ENCODE measurements around the gene LVRN. TPM values are rescaled to one million over a fixed set of nuclear protein-coding genes. Genes with fewer than 3 reads are reported as not detected.
"Not testable (repeated sequence)": the region's sequence is repeated elsewhere in the genome, so short reads cannot be mapped to it uniquely, and the experiment has no call there.

Gene LVRN, protein sequence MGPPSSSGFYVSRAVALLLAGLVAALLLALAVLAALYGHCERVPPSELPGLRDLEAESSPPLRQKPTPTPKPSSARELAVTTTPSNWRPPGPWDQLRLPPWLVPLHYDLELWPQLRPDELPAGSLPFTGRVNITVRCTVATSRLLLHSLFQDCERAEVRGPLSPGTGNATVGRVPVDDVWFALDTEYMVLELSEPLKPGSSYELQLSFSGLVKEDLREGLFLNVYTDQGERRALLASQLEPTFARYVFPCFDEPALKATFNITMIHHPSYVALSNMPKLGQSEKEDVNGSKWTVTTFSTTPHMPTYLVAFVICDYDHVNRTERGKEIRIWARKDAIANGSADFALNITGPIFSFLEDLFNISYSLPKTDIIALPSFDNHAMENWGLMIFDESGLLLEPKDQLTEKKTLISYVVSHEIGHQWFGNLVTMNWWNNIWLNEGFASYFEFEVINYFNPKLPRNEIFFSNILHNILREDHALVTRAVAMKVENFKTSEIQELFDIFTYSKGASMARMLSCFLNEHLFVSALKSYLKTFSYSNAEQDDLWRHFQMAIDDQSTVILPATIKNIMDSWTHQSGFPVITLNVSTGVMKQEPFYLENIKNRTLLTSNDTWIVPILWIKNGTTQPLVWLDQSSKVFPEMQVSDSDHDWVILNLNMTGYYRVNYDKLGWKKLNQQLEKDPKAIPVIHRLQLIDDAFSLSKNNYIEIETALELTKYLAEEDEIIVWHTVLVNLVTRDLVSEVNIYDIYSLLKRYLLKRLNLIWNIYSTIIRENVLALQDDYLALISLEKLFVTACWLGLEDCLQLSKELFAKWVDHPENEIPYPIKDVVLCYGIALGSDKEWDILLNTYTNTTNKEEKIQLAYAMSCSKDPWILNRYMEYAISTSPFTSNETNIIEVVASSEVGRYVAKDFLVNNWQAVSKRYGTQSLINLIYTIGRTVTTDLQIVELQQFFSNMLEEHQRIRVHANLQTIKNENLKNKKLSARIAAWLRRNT
- not detected for total RNA-seq

DNA sequence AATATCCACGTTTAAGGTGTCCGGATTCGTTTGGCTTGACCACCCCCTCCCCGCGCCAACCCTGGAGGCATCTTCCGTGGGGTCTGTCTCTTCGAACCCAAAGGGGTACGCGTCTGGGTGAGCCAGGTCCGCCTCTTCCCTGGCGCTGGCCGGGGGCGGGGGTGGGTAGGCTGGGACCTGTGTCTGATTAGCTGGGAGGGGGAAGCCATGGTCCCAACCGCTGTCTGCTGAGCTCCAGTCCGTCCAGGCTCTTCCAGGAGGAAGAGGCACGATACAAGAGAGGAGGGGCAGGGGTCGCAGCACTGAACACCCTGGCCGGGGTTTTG, at the start of gene LVRN:
Gene LVRN, plus strand, starts transcription at position 237 of the 326 bp plus-strand sequence. CDS start 143 bp downstream, outside the sequence.
- DNase-seq, result peak; percentile 26
- no peak for ATAC-seq (ENCODE audit: low read depth)
- H3K4me1 Mint-ChIP-seq, result peaks cover 7% of the 10 kb centered on the region
- no peaks in the 10 kb centered on the region for H3K9me3 Mint-ChIP-seq
- H3K36me3 Mint-ChIP-seq, result no peaks in the 10 kb centered on the region
- POLR2A ChIA-PET, result no interaction called here
- H3K4me3 Mint-ChIP-seq, result peak within 1 kb of the TSS; percentile 20
- H3K27ac Mint-ChIP-seq, result no peak within 1 kb of the TSS
- peaks cover 68% of the 10 kb centered on the region for H3K27me3 Mint-ChIP-seq

DNA sequence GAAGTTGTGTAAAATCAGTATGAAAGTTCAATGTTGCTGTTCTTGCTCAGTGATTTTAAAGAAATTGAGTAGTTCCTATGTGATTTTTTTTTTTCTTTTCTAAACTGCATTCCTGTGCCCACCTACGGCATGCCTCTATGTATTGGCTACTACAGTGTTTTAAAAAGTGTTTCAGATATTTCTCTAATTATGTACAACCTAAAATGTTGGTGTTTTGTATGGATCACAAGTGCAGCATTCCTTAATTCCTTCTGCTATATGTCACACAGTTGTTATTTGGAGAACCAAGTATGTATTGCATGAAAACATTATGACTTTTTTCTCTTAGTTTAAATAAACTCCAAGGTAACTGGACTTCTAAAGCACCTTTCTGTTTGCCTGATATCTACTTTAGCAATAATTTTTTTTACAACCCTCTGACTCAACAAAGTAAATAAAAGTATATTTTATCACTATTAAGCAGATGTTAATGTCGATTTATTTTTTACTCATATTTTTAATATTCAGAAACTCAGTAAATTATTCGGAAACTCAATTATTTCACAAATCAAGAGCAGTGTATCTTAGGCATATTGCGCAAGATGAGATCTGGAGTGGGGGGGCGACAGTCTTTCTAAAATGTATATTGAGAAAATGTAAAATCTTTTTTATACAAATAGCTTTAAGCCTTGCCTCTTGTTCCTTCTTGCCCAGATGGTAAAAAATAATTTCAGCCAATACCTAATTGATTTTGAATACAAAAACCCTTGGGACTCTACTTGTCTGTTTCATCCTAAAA, 48.5 kb upstream of the LVRN start:
- H3K27me3 Mint-ChIP-seq; POLR2A ChIA-PET; DNase-seq; H3K36me3 Mint-ChIP-seq; H3K4me3 Mint-ChIP-seq; H3K9me3 Mint-ChIP-seq; H3K27ac Mint-ChIP-seq; H3K4me1 Mint-ChIP-seq; ATAC-seq (ENCODE audit: low read depth): not testable (repeated sequence)

DNA sequence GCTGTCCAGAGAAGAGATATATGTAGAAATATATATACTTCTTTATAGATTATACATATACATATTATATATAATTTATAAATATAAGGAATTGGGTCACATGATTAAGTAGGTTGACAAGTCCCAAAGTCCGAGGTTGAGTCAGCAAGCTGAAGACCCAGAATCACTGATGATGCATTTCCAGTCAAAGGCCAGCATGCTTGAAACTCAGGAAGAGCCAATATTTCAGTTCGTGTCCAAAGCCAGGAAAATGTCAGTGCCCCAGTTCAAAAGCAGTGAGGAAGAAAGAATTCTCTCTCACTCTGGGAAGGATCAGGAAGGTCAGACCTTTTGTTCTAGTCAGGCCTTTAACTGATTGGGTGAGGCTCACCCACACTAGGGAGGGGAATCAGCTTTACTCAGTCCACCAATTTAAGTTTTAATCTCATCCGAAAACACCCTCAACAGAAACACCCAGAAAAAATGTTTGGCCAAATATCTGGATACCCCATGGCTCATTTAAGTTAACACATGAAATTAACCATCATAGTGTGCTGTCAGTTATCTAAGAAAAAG, 42.0 kb upstream of the LVRN start:
- H3K4me3 Mint-ChIP-seq, result no peak overlapping the region
- H3K27me3 Mint-ChIP-seq, result no peaks in the 10 kb centered on the region
- no peaks in the 10 kb centered on the region for H3K9me3 Mint-ChIP-seq
- POLR2A ChIA-PET, result no interaction called here
- peaks cover 4% of the 10 kb centered on the region for H3K36me3 Mint-ChIP-seq
- DNase-seq, result no peak
- ATAC-seq (ENCODE audit: low read depth), result no peak
- no peak overlapping the region for H3K27ac Mint-ChIP-seq
- no peaks in the 10 kb centered on the region for H3K4me1 Mint-ChIP-seq

DNA sequence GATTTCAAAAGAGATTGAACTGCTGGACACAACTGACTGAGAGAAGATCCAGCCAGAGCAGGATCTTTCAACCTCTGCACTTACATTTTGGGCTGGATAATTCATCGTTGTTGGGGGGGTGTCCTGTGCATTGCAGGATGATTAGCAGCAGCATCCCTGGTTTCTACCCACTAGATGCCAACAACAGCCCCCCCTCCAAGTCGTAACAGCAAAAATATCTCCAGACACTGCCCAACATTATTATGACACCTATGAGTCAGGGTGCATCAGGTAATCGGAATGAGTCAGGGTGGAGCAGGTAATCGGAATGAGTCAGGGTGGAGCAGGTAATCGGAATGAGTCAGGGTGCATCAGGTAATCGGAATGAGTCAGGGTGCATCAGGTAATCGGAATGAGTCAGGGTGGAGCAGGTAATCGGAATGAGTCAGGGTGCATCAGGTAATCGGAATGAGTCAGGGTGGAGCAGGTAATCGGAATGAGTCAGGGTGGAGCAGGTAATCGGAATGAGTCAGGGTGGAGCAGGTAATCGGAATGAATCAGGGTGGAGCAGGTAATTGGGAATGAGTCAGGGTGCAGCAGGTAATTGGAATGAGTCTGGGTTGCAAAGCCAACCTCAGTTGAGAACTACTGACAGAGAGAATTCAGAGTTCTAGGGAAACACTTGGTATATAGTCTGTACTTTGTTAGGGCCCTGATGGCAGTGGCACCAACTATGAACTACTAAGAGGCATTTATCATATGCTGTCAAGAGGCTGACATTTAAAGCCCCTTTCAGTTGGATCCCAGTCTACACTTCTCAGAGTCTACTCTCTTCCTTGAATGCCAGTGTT, 33.5 kb upstream of the LVRN start:
- POLR2A ChIA-PET; H3K9me3 Mint-ChIP-seq; DNase-seq; H3K4me3 Mint-ChIP-seq; H3K36me3 Mint-ChIP-seq; H3K27ac Mint-ChIP-seq; H3K4me1 Mint-ChIP-seq; H3K27me3 Mint-ChIP-seq; ATAC-seq (ENCODE audit: low read depth): not testable (repeated sequence)

DNA sequence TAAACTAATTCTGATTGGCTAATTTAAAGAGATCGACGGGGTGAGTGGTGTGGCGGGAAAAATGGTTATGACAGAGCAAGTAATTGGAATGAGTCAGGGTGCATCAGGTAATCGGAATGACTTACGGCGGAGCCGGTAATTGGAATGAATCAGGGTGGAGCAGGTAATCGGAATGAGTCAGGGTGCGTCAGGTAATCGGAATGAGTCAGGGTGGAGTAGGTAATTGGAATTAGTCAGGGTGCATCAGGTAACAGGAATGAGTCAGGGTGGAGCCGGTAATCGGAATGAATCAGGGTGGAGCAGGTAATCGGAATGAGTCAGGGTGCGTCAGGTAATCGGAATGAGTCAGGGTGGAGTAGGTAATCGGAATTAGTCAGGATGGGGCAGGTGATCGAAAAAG, 32.1 kb upstream of the LVRN start:
- H3K4me3 Mint-ChIP-seq; H3K36me3 Mint-ChIP-seq; ATAC-seq (ENCODE audit: low read depth); DNase-seq; H3K27ac Mint-ChIP-seq; H3K27me3 Mint-ChIP-seq; H3K4me1 Mint-ChIP-seq; H3K9me3 Mint-ChIP-seq; POLR2A ChIA-PET: not testable (repeated sequence)

DNA sequence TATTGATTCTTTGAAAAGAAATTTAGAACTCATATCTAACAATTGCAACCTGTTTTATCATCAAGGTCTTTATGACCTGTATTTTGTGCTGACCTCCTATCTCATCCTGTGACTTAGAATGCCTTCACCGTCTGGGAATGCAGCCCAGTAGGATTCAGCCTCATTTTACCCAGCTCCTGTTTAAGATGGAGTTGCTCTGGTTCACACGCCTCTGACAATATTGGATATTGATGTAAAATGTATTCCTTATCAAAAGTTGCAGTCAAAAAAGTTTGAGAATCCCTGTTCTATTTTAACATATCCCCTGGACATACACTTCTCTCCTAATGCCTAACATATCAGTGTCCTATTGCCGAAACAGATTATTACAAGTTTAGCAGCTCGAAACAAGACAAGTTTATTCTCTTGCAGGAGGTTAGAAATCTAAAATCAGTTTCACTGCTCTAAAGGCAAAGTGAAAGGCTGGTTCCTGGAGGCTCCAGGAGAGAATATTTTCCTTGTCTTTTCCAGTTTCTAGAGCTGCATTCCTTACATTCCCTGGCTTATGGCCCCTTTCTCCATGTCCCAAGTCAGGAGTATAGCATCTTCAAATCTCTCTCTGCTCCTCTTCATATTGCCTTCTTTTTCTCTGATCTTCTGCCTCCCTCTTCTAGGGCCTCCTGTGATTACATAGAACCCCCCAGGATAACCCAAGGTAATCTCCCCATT, 31.5 kb upstream of the LVRN start:
- no peaks in the 10 kb centered on the region for H3K9me3 Mint-ChIP-seq
- no peak for DNase-seq
- no peaks in the 10 kb centered on the region for H3K27me3 Mint-ChIP-seq
- no peak for ATAC-seq (ENCODE audit: low read depth)
- POLR2A ChIA-PET, result no interaction called here
- H3K4me1 Mint-ChIP-seq, result no peaks in the 10 kb centered on the region
- H3K36me3 Mint-ChIP-seq, result no peaks in the 10 kb centered on the region
- no peak overlapping the region for H3K4me3 Mint-ChIP-seq
- H3K27ac Mint-ChIP-seq, result no peak overlapping the region

DNA sequence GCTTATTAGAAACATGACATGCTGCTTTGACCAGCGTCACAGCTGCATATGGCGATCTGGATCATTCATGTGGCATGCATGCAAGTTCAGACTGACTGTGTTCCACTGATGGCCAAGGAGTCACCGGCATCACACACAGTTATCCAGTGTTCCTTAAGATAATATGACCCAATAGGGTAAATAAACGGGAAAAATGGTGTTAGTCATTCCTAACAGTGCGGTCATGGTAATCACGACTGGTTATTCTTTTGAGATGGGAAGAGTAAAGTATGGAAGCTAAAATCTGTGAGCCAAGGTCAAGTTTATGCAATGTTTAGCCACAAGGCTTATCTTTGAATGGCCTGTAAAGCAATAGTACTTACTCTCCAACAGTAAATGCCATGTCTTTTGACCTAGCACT, 29.3 kb upstream of the LVRN start:
- no peaks in the 10 kb centered on the region for H3K4me1 Mint-ChIP-seq

DNA sequence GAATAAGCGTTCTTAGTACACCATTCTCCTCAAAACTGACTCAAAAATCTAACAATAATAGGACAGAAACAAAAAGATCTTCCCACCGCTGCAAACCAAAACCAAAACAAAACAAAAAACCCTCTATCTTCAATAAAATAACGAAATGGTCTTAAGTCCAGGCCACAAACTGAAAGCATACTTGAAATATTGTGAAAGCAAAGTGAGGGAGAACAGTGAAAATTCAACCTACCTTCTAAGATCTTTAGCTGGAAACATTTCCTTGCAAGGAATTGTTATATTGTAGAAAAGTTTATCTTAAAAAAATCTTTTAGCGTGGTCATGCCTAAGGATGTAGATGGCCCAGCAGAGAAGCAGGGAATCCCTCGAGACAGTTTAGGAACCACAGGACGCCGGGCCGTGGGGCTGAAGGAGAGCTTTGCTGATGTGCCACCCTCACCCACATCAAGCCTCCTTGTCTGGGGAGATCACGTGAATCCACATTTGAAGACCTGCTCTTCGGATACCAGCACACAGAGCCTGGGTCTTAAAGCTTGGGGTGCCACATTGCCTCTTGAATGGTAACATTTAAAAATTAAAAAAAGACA, 27.8 kb upstream of the LVRN start:
- Mint-ChIP-seq H3K4me3 (no peak overlapping the region), H3K4me1 (no peaks in the 10 kb centered on the region), H3K36me3 (no peaks in the 10 kb centered on the region), H3K27ac (no peak overlapping the region), H3K27me3 (peaks cover 2% of the 10 kb centered on the region), H3K9me3 (no peaks in the 10 kb centered on the region)
- ATAC-seq (ENCODE audit: low read depth) (no peak), DNase-seq (no peak)
- POLR2A ChIA-PET, result no interaction called here

More for the DNA sequence above, 29.3 kb upstream of the LVRN start:
- Mint-ChIP-seq H3K36me3 (no peaks in the 10 kb centered on the region), H3K27ac (no peak overlapping the region), H3K4me3 (no peak overlapping the region), H3K27me3 (peaks cover under 1% of the 10 kb centered on the region), H3K9me3 (no peaks in the 10 kb centered on the region)
- DNase-seq (no peak), ATAC-seq (ENCODE audit: low read depth) (no peak)
- POLR2A ChIA-PET, result no interaction called here

DNA sequence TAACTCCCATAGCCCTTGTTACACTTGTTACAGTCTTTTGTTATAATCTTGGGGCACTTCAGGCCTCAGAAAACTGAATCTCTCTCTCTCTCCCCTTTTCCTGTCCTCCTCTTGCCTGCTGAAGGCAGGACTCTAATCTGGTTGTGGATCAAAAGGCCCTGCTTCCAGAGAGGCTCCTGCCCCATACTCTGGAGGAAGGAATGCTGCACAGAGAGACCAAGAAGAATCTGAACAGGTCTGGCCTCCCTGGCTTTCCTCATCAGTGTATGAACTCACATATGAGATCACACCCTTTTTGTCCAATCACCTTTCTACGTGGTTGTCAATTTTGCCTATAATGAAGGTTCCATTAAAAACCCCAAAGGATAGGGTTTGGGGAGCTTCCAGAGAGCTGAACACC, 26.2 kb upstream of the LVRN start:
- no peak for DNase-seq
- POLR2A ChIA-PET, result no interaction called here
- ATAC-seq (ENCODE audit: low read depth), result no peak

DNA sequence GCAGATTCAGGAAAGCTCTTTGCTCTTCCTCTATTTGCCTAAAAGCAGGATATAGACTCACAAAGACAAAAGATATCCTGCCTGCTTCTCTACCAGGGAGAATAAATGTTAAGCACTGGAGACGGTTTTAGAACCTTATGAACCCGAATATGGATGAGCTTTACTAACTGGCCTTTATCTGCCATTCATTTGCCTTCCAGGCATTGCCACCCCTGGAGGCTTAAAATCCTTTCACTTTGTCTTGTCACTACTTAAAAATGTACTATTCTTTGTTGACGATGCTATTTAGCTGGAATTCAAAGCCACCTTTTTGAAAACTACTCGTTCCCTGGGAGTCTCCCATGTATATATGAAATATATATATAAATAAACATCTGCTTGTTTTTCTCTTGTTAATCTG, 23.2 kb upstream of the LVRN start:
- H3K9me3 Mint-ChIP-seq, result peaks cover 4% of the 10 kb centered on the region
- no peaks in the 10 kb centered on the region for H3K36me3 Mint-ChIP-seq
- no peak overlapping the region for H3K27ac Mint-ChIP-seq
- DNase-seq, result no peak
- H3K4me1 Mint-ChIP-seq, result no peaks in the 10 kb centered on the region
- peaks cover 2% of the 10 kb centered on the region for H3K27me3 Mint-ChIP-seq
- POLR2A ChIA-PET, result no interaction called here
- ATAC-seq (ENCODE audit: low read depth), result no peak
- no peak overlapping the region for H3K4me3 Mint-ChIP-seq

More for the DNA sequence above, 26.2 kb upstream of the LVRN start:
- no peak overlapping the region for H3K4me3 Mint-ChIP-seq
- no peak overlapping the region for H3K27ac Mint-ChIP-seq
- no peaks in the 10 kb centered on the region for H3K36me3 Mint-ChIP-seq
- H3K9me3 Mint-ChIP-seq, result no peaks in the 10 kb centered on the region
- H3K27me3 Mint-ChIP-seq, result peaks cover 2% of the 10 kb centered on the region
- H3K4me1 Mint-ChIP-seq, result no peaks in the 10 kb centered on the region

DNA sequence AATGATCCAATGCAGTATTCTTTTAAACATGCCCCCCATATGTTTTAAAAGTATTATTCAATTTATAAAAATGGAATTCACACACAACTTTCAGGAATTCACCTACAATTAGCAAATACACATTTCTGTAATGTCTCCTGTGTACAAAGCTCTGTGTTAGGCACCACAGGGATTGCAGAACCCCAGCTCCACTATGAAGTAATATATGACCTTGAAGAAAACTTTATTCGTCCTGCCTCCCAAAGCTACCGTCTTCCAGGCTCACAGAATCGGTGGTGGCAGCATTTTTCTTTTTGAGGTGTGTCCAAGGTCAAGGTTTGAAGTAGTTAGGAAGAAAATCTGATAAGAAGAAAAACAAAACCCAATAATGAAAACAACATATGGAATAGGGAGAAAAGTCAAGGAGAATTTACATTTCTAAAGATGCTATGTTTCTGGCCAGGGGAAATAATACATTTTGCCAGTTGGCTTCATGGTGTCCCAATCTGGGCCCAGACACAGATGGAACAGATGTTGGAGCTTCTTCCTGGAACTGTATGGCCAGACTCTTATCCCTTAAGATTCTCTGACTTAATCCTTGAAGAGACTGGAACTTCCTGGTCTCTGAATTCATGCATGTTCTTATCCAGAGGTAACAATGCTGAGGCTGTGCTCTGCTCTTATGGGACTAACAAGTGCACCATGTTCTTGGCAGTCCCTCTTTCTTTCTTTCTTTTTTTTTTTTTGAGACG, 22.0 kb upstream of the LVRN start:
- POLR2A ChIA-PET, result no interaction called here
- peaks cover 4% of the 10 kb centered on the region for H3K9me3 Mint-ChIP-seq
- ATAC-seq (ENCODE audit: low read depth) (no peak), DNase-seq (no peak)
- H3K27me3 Mint-ChIP-seq, result peaks cover 2% of the 10 kb centered on the region
- H3K27ac Mint-ChIP-seq, result no peak overlapping the region
- H3K4me3 Mint-ChIP-seq, result no peak overlapping the region
- H3K36me3 Mint-ChIP-seq, result no peaks in the 10 kb centered on the region
- H3K4me1 Mint-ChIP-seq, result no peaks in the 10 kb centered on the region
